NCI-H460 (cell line): ENCODE results near the gene ZBTB16. TPM values are rescaled to one million over a fixed set of nuclear protein-coding genes. Genes with fewer than 3 reads are reported as not detected.

ENCODE experiments used
- DNase-seq: peaks from one replicate; pipeline ENCODE4 v3.0.0-alpha.2; 2016; ENCODE audit warnings: low read depth; ENCODE audit errors: extremely low read depth
- total RNA-seq: library from RNA; depleted of rRNA; stranded (reverse); fragments of >200 nt; shearing (Covaris generic); gene quantifications from 2 replicates; pipeline ENCODE4 v1.2.3, GENCODE V29; 2014

The ZBTB16 gene
- total RNA-seq, 1 experiment from 2014 or later, result not detected

GRCh38 chr11:114250993-114251814 is 191.7 kb downstream of the ZBTB16 start:
- DNase-seq, result no peak

- DNase-seq, result no peak
Observed at GRCh38 chr11:114251815-114252337, 192.4 kb downstream of the ZBTB16 start.

- DNase-seq, result no peak
Observed at GRCh38 chr11:114252767-114253166, 193.3 kb downstream of the ZBTB16 start.

- DNase-seq, result no peak
Observed at GRCh38 chr11:114253771-114254170, 194.3 kb downstream of the ZBTB16 start.

- no peak for DNase-seq
Observed at GRCh38 chr11:114254571-114255146, 195.1 kb downstream of the ZBTB16 start.

- no peak for DNase-seq
Observed at GRCh38 chr11:114255289-114255688, 195.8 kb downstream of the ZBTB16 start.

GRCh38 chr11:114256176-114256966 is 196.9 kb downstream of the ZBTB16 start:
- DNase-seq, result no peak

GRCh38 chr11:114256967-114257286 is 197.4 kb downstream of the ZBTB16 start:
- DNase-seq, result no peak

GRCh38 chr11:114257621-114258558 is 198.4 kb downstream of the ZBTB16 start:
- DNase-seq, result no peak

GRCh38 chr11:114258696-114259095 is 199.2 kb downstream of the ZBTB16 start:
- no peak for DNase-seq

- DNase-seq, result no peak
Observed at GRCh38 chr11:114259124-114259526, 199.6 kb downstream of the ZBTB16 start.

- DNase-seq, result no peak
Observed at GRCh38 chr11:114259551-114259983, 200.1 kb downstream of the ZBTB16 start.

GRCh38 chr11:114260077-114260476 is 200.6 kb downstream of the ZBTB16 start:
- DNase-seq, result no peak

GRCh38 chr11:114260483-114260882 is 201.0 kb downstream of the ZBTB16 start:
- DNase-seq, result no peak

GRCh38 chr11:114261791-114262190 is 202.3 kb downstream of the ZBTB16 start:
- no peak for DNase-seq

- peak; percentile 21 for DNase-seq
Observed at GRCh38 chr11:114262681-114263512, 203.4 kb downstream of the ZBTB16 start.

GRCh38 chr11:114263513-114264170 is 204.1 kb downstream of the ZBTB16 start:
- no peak for DNase-seq

GRCh38 chr11:114264381-114264780 is 204.9 kb downstream of the ZBTB16 start:
- no peak for DNase-seq
